KMS-11 (cell line): ENCODE measurements around the gene ARFGAP3.
A peak's percentile ranks its signal among the peaks of the same experiment; 100 is the strongest.

Experiments
- H2AFZ ChIP-seq: fragments of 200-600 bp; sonication (generic); 2 replicates; pipeline ENCODE4 v1.6.1; 2016; ENCODE audit warnings: antibody characterized with exemption, mixed run types, low read depth
- H3K27ac ChIP-seq: fragments of 200-600 bp; sonication (generic); 2 replicates; pipeline ENCODE4 v1.6.1; 2016; ENCODE audit warnings: mild to moderate bottlenecking, mixed run types
- H3K27me3 ChIP-seq: fragments of 200-600 bp; sonication (generic); 2 replicates; pipeline ENCODE4 v1.6.1; 2017; ENCODE audit warnings: mild to moderate bottlenecking, low read depth, mixed run types, moderate library complexity; ENCODE audit not compliant: insufficient read depth
- H3K36me3 ChIP-seq: fragments of 200-600 bp; sonication (generic); 2 replicates; pipeline ENCODE4 v1.6.1; 2017; ENCODE audit warnings: mild to moderate bottlenecking, mixed run types; ENCODE audit not compliant: insufficient read depth
- H3K4me1 ChIP-seq: fragments of 200-600 bp; sonication (generic); 2 replicates; pipeline ENCODE4 v1.6.1; 2016; ENCODE audit warnings: mild to moderate bottlenecking, low read depth, mixed run types; ENCODE audit not compliant: poor library complexity, severe bottlenecking
- H3K4me2 ChIP-seq: fragments of 200-600 bp; sonication (generic); 2 replicates; pipeline ENCODE4 v1.7.0; 2016; ENCODE audit warnings: mild to moderate bottlenecking, mixed run types
- H3K4me3 ChIP-seq: fragments of 200-600 bp; sonication (generic); IDR thresholded peaks from 2 replicates; pipeline ENCODE4 v1.6.1; 2017; ENCODE audit warnings: low read depth, low read length, mixed read lengths; ENCODE audit not compliant: insufficient read depth
- H3K79me2 ChIP-seq: fragments of 200-600 bp; sonication (generic); 2 replicates; pipeline ENCODE4 v1.6.1; 2016; ENCODE audit warnings: low read depth, mixed run types; ENCODE audit not compliant: insufficient read depth
- H3K9ac ChIP-seq: fragments of 200-600 bp; sonication (generic); 2 replicates; pipeline ENCODE4 v1.6.1; 2016; ENCODE audit warnings: mild to moderate bottlenecking, mixed run types
- H4K20me1 ChIP-seq: fragments of 200-600 bp; sonication (generic); 2 replicates; pipeline ENCODE4 v1.6.1; 2016; ENCODE audit warnings: mild to moderate bottlenecking, mixed run types; ENCODE audit not compliant: insufficient read depth
- TF ChIP-seq, protein P1 (sequence below): fragments of 200-600 bp; sonication (generic); conservative IDR thresholded peaks from 2 replicates; pipeline ENCODE4 v1.6.1; 2017; ENCODE audit warnings: low read depth, mild to moderate bottlenecking, antibody characterized with exemption, low read length, moderate library complexity, mixed read lengths

Gene ARFGAP3

DNA sequence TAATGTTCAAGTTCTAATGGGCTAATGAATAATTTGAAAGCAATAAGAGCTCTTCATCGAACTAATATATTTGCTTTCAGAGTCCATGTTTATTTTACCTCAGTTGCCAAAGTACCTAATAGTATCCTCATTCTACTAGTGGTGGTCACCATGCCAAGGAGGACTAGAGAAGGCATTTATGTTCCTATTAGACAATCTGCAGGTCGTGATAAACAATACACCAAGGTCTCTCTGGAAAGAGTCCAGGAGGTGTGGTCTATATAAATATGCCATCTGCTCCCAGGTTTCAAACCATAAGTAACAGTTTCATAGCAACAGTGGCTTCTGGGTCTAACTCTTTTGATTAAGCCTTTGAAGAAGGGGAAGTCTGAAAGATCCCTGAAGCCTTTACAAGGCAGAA lies 42.9 kb downstream of the ARFGAP3 start:
- Histone ChIP-seq H3K36me3 (no peaks in the 10 kb centered on the region), H4K20me1 (no peaks in the 10 kb centered on the region), H3K4me2 (peak overlapping the region; percentile 59)

DNA sequence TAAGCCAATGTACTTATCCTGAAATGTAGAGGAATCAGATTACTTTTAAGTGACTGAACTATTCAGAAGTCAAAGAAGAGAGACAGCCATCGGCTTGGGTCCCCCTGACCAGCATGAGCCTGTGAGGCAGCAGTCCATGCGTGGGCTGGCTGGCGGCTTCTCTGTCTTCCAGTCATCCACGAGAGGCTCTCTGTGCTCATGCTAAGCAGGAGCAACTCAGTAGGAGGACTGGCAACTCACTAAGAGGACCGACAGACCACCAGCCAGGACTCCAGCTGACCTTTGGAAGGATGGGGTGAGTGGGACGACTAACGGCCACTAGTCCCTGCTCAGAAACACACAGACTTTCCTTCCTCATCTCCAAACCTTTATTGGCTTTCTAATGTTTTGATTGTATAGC lies 43.6 kb downstream of the ARFGAP3 start:
- Histone ChIP-seq H3K36me3 (no peaks in the 10 kb centered on the region), H3K4me2 (no peak overlapping the region; the same call in 1 of the 2 replicates), H3K4me3 (no peak overlapping the region), H3K79me2 (no peaks in the 10 kb centered on the region), H2AFZ (no peak overlapping the region), H3K27ac (peak overlapping the region; percentile 78; the same call in 1 of the 2 replicates), H3K27me3 (no peaks in the 10 kb centered on the region), H3K9ac (no peak overlapping the region), H3K4me1 (peaks cover 32% of the 10 kb centered on the region), H4K20me1 (no peaks in the 10 kb centered on the region)
- TF ChIP-seq, protein P1, sequence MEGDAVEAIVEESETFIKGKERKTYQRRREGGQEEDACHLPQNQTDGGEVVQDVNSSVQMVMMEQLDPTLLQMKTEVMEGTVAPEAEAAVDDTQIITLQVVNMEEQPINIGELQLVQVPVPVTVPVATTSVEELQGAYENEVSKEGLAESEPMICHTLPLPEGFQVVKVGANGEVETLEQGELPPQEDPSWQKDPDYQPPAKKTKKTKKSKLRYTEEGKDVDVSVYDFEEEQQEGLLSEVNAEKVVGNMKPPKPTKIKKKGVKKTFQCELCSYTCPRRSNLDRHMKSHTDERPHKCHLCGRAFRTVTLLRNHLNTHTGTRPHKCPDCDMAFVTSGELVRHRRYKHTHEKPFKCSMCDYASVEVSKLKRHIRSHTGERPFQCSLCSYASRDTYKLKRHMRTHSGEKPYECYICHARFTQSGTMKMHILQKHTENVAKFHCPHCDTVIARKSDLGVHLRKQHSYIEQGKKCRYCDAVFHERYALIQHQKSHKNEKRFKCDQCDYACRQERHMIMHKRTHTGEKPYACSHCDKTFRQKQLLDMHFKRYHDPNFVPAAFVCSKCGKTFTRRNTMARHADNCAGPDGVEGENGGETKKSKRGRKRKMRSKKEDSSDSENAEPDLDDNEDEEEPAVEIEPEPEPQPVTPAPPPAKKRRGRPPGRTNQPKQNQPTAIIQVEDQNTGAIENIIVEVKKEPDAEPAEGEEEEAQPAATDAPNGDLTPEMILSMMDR = no peak

More for the DNA sequence above, 42.9 kb downstream of the ARFGAP3 start:
- peak overlapping the region; percentile 17; the same call in 1 of the 2 replicates for H3K9ac ChIP-seq
- no peak overlapping the region; the same call in none of the 2 replicates for H2AFZ ChIP-seq
- H3K27me3 ChIP-seq = no peaks in the 10 kb centered on the region
- TF ChIP-seq, protein P1 = no peak
- no peak overlapping the region for H3K4me3 ChIP-seq
- H3K4me1 ChIP-seq = peaks cover 32% of the 10 kb centered on the region
- no peaks in the 10 kb centered on the region for H3K79me2 ChIP-seq
- peak overlapping the region; percentile 78 for H3K27ac ChIP-seq

DNA sequence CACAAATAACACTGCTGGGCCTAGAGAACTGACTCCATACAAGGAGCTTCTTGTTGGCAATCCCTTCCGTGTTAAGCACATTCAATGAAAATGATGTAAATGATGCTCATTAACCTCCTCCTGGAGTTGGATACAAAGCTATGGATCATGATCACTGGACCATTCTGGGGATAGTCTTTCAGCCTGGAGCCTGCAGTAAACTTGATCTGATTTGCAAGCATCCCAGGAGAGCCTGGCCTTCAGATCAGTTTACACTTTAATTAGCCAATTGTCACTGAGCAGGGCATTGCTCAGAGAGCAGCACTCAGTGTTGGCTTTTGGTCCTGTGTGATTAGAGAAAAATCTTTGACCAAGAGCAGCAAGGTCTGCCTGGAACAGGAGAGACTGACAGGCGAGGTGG lies 45.6 kb downstream of the ARFGAP3 start:
- no peak overlapping the region for H3K4me2 ChIP-seq
- no peaks in the 10 kb centered on the region for H4K20me1 ChIP-seq
- no peak overlapping the region for H2AFZ ChIP-seq
- H3K9ac ChIP-seq = no peak overlapping the region
- TF ChIP-seq, protein P1 = no peak
- no peaks in the 10 kb centered on the region for H3K79me2 ChIP-seq
- H3K27ac ChIP-seq = no peak overlapping the region
- H3K36me3 ChIP-seq = no peaks in the 10 kb centered on the region
- no peaks in the 10 kb centered on the region for H3K27me3 ChIP-seq
- H3K4me3 ChIP-seq = no peak overlapping the region
- peaks cover 32% of the 10 kb centered on the region for H3K4me1 ChIP-seq

DNA sequence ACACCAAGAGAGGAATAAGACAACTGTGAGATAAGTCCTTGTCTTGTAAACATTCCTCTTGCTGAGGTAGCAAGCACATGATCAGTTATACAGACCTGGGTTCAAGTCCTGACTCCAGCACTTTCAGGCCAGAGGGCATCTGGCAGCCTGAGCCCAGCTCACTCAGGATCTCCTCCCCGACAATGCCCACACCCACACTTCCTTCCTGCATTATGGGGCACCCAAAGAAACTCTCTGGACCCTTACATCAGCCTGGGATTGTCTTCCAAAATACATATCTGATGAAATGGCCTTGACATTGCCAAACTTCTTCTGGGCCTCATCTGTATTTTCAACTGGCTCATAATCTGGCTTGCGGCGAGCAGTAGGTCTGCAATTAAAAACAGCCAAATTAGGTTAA lies 48.6 kb downstream of the ARFGAP3 start:
- no peaks in the 10 kb centered on the region for H3K36me3 ChIP-seq

More for the DNA sequence above, 48.6 kb downstream of the ARFGAP3 start:
- Histone ChIP-seq H3K4me1 (peaks cover 23% of the 10 kb centered on the region), H3K27ac (no peak overlapping the region), H3K27me3 (no peaks in the 10 kb centered on the region), H3K4me2 (no peak overlapping the region), H3K9ac (no peak overlapping the region), H3K4me3 (no peak overlapping the region), H2AFZ (no peak overlapping the region), H3K79me2 (no peaks in the 10 kb centered on the region), H4K20me1 (no peaks in the 10 kb centered on the region)
- TF ChIP-seq, protein P1 = no peak
